ENCODE results near the gene SFSWAP.

The SFSWAP gene

DNA sequence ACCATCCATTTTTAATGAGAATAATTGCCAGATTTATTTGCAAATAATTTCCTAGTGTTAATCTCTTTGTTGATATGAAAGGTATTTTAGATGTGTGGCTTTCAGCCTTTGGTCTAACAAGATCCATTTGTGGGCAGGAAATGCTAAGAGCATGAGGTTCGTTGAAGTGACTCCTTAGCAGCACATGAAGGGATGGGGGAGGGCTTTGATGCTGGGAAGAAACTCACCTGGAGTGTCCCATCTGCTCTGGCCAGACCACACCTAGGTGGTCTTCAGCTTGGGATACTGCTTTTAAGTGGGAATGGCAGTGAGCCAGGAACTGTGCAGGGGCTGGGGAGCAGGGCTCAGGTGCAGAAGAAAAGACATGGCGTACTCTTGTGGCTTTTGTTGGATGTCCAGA is 13.6 kb downstream of the SFSWAP start:
- peaks cover 4% of the 10 kb centered on the region; the same call in 1 of the 2 replicates for H3K4me1 ChIP-seq (ENCODE audit: control insufficient read depth, insufficient read depth, low read length)
- H3K27ac ChIP-seq (ENCODE audit: low read length), result no peak overlapping the region
- WGBS (ENCODE audit: insufficient coverage, insufficient read length), result no CpG with 5 or more reads among the region's 2 CpGs
- peaks cover 12% of the 10 kb centered on the region; the same call in 1 of the 2 replicates for H3K36me3 ChIP-seq (ENCODE audit: control insufficient read depth, insufficient read depth, low read length)
- H3K9me3 ChIP-seq (ENCODE audit: control insufficient read depth, insufficient read depth, low read length), result no peaks in the 10 kb centered on the region
- no peak for DNase-seq (ENCODE audit: low read depth, low spot score)
- no peak overlapping the region for H3K4me3 ChIP-seq (ENCODE audit: low read length)
- no peaks in the 10 kb centered on the region for H3K27me3 ChIP-seq (ENCODE audit: control insufficient read depth, insufficient read depth, low read length)

DNA sequence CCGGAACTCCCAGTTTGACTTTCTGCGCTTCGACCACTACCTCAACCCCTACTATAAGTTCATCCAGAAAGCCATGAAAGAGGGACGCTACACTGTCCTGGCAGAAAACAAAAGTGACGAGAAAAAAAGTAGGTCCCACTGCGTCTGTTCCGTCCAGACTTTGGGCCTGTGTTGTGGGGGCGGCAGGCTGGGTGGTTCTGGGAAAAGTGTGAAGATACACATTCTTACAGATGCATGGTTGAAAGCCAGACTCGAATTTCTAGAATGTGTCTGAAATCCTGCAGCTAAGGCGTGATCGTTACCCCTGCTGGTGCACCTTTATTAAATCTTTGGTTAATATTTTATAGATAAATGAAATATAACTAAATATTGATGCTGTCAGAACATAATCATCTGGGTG is 14.6 kb downstream of the SFSWAP start:
- no peak overlapping the region for H3K4me3 ChIP-seq (ENCODE audit: low read length)
- H3K9me3 ChIP-seq (ENCODE audit: control insufficient read depth, insufficient read depth, low read length), result no peaks in the 10 kb centered on the region
- no CpG with 5 or more reads among the region's 11 CpGs for WGBS (ENCODE audit: insufficient coverage, insufficient read length)
- H3K36me3 ChIP-seq (ENCODE audit: control insufficient read depth, insufficient read depth, low read length), result peaks cover 14% of the 10 kb centered on the region
- H3K27me3 ChIP-seq (ENCODE audit: control insufficient read depth, insufficient read depth, low read length), result no peaks in the 10 kb centered on the region
- peaks cover 4% of the 10 kb centered on the region; the same call in 1 of the 2 replicates for H3K4me1 ChIP-seq (ENCODE audit: control insufficient read depth, insufficient read depth, low read length)
- H3K27ac ChIP-seq (ENCODE audit: low read length), result no peak overlapping the region
- DNase-seq (ENCODE audit: low read depth, low spot score), result no peak

DNA sequence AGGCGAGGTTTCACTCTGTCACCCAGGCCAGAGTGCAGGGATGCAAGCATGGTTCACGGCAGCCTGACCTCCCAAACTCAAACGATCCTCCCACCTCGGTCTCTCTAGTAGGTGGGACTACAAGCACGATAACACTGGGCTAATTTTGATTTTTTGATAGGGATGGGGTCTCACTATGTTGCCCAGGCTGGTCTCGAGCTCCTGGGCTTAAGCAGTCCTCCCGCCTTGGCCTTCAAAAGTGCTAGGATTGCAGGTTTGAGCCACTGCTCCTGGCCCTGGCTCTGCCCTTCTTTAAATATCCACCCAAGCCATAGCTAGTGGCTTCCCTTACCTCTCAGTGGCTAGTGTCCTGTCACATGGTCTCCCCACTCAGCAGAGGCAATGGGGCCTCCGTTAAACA is 17.8 kb downstream of the SFSWAP start:
- peaks cover 26% of the 10 kb centered on the region for H3K36me3 ChIP-seq (ENCODE audit: control insufficient read depth, insufficient read depth, low read length)
- peak overlapping the region; percentile 93 for H3K27ac ChIP-seq (ENCODE audit: low read length)
- H3K27me3 ChIP-seq (ENCODE audit: control insufficient read depth, insufficient read depth, low read length), result no peaks in the 10 kb centered on the region
- DNase-seq (ENCODE audit: low read depth, low spot score), result no peak
- peaks cover 4% of the 10 kb centered on the region; the same call in 1 of the 2 replicates for H3K4me1 ChIP-seq (ENCODE audit: control insufficient read depth, insufficient read depth, low read length)
- no CpG with 5 or more reads among the region's 8 CpGs for WGBS (ENCODE audit: insufficient coverage, insufficient read length)
- H3K9me3 ChIP-seq (ENCODE audit: control insufficient read depth, insufficient read depth, low read length), result no peaks in the 10 kb centered on the region
- no peak overlapping the region for H3K4me3 ChIP-seq (ENCODE audit: low read length)

DNA sequence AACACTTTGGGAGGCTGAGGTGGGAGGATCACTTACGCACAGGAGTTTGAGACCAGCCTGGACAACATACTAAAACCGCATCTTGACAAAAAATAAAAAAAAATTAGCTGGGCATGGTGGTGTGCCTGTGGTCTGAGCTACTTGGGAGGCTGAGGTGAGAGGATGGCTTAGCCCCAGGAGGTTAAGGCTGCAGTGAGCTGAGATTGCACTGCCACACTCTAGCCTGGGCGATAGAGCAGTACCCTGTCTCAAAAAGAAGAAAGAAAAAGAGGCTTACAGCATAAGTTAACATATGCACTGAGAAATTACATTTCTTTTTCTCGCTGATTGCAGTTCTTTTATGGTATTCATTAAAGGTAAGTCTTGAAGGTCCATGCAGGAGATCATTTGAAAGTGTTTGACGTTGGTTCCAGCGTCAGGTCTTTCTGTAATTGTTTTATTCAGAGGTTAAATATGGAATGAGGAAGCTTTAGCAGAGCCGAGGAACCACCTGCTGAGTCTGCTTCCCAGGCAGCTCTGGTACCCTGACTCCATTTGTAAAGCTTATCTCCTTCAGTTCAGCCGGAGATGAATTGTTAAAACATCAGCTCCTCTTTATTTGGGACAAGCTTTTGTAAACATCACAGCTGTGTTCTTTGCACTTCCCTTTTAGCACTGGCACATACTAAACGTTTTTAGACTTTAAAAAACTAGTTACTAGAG is 18.5 kb downstream of the SFSWAP start:
- H3K4me3 ChIP-seq (ENCODE audit: low read length), result no peak overlapping the region
- H3K27me3 ChIP-seq (ENCODE audit: control insufficient read depth, insufficient read depth, low read length), result no peaks in the 10 kb centered on the region
- WGBS (ENCODE audit: insufficient coverage, insufficient read length), result no CpG with 5 or more reads among the region's 9 CpGs
- peak overlapping the region; percentile 93 for H3K27ac ChIP-seq (ENCODE audit: low read length)
- H3K36me3 ChIP-seq (ENCODE audit: control insufficient read depth, insufficient read depth, low read length), result peaks cover 32% of the 10 kb centered on the region
- DNase-seq (ENCODE audit: low read depth, low spot score), result no peak
- H3K4me1 ChIP-seq (ENCODE audit: control insufficient read depth, insufficient read depth, low read length), result peaks cover 3% of the 10 kb centered on the region; the same call in 1 of the 2 replicates
- H3K9me3 ChIP-seq (ENCODE audit: control insufficient read depth, insufficient read depth, low read length), result no peaks in the 10 kb centered on the region

DNA sequence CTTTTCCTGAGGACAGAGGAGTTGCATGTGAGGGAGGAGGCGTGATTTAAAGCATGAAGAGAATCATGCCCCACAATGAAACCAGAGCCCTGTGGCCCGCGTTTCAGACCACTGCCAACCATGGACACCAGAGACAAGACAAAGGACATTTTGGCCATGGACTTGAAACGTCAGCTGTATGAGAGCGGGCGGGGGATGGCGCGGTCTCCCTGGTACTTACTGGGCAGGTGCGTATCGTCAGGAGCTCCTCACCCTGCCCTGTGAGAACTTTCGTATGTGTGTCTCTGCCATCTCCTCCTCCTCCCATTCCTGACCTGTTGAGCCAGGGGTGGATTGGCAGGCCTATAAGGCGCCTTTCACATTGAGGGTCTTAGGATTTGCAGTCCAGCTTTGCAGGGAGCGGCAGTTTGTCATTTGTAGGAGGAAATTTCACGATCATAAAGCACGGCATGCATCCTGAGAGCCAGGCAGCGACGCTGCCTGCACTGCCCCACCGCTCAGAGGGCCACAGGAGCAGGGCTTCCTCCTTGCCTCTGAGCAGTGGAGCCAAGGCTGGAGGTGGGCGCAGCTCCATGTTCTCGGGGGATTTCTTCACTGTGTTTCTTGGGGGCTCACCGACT is 22.2 kb downstream of the SFSWAP start:
- Histone ChIP-seq H3K36me3 (ENCODE audit: control insufficient read depth, insufficient read depth, low read length) (peaks cover 32% of the 10 kb centered on the region), H3K4me3 (ENCODE audit: low read length) (no peak overlapping the region), H3K9me3 (ENCODE audit: control insufficient read depth, insufficient read depth, low read length) (no peaks in the 10 kb centered on the region), H3K4me1 (ENCODE audit: control insufficient read depth, insufficient read depth, low read length) (no peaks in the 10 kb centered on the region; the same call in 1 of the 2 replicates), H3K27ac (ENCODE audit: low read length) (no peak overlapping the region), H3K27me3 (ENCODE audit: control insufficient read depth, insufficient read depth, low read length) (no peaks in the 10 kb centered on the region)
- WGBS (ENCODE audit: insufficient coverage, insufficient read length), result no CpG with 5 or more reads among the region's 21 CpGs
- DNase-seq (ENCODE audit: low read depth, low spot score), result no peak

DNA sequence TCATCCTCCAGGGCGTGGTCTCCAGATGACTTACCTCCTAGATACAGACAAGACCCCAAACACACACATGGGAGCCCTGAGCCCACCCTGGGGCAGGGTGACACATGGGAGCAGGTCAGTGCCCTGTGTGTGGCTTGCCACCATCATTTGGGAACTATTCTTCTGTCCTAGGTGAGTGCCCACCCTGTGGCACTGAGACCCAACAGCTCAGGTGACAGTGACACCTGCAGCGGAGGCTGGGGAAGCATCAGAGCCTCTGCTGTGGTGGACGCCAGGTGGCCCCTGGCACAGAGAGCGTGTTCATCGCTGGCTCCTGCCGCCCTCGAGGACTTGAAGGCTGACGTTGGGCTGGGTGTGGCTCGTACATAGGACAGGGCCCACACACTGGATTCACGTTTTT is 23.0 kb downstream of the SFSWAP start:
- H3K27ac ChIP-seq (ENCODE audit: low read length), result no peak overlapping the region
- DNase-seq (ENCODE audit: low read depth, low spot score), result no peak
- H3K9me3 ChIP-seq (ENCODE audit: control insufficient read depth, insufficient read depth, low read length), result no peaks in the 10 kb centered on the region
- peaks cover 28% of the 10 kb centered on the region for H3K36me3 ChIP-seq (ENCODE audit: control insufficient read depth, insufficient read depth, low read length)
- no CpG with 5 or more reads among the region's 10 CpGs for WGBS (ENCODE audit: insufficient coverage, insufficient read length)
- no peak overlapping the region for H3K4me3 ChIP-seq (ENCODE audit: low read length)
- no peaks in the 10 kb centered on the region; the same call in 1 of the 2 replicates for H3K4me1 ChIP-seq (ENCODE audit: control insufficient read depth, insufficient read depth, low read length)
- H3K27me3 ChIP-seq (ENCODE audit: control insufficient read depth, insufficient read depth, low read length), result no peaks in the 10 kb centered on the region

DNA sequence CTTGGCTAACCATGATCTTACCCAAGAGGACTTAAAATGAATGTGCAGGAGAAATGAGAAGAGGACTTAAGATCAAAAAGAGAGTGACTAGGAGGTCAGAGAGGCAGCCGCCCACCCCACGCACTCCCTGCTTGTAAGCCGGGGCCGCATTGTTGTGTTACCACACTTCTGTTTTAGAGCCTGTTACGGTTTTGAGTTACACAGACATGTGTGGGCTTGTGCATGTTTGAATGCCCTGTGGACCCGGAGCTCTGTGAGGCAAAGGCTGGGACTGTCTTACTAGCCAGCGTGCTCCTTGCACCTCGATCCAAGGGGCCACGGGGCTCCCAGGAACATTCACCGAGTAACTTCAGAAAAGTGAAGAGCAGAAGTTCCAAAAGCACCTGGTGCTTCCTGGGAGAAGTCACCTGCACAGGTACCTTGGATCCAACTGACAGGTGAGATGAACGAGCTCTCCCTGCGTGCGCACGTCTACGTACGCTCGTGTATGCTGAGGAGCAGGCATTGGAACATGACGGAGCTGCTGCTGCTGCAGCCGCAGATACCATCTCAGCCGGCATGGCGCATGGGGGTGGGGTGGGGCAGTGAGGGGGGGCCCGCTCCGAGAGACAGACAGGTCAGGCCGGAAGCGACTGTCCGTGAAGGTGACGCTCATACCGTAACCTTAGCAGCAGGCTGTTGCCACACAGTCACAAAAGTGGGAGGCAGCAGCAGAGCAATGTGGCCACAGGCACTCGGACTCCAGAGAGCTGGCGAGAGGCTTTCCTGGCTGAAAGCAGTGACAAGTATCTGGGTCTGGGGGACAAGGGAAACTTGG is 23.7 kb downstream of the SFSWAP start:
- H3K9me3 ChIP-seq (ENCODE audit: control insufficient read depth, insufficient read depth, low read length), result no peaks in the 10 kb centered on the region
- H3K4me1 ChIP-seq (ENCODE audit: control insufficient read depth, insufficient read depth, low read length), result no peaks in the 10 kb centered on the region; the same call in 1 of the 2 replicates
- no peaks in the 10 kb centered on the region for H3K27me3 ChIP-seq (ENCODE audit: control insufficient read depth, insufficient read depth, low read length)
- DNase-seq (ENCODE audit: low read depth, low spot score), result no peak
- H3K36me3 ChIP-seq (ENCODE audit: control insufficient read depth, insufficient read depth, low read length), result peaks cover 28% of the 10 kb centered on the region
- H3K4me3 ChIP-seq (ENCODE audit: low read length), result no peak overlapping the region
- no peak overlapping the region for H3K27ac ChIP-seq (ENCODE audit: low read length)
- WGBS (ENCODE audit: insufficient coverage, insufficient read length), result no CpG with 5 or more reads among the region's 30 CpGs

DNA sequence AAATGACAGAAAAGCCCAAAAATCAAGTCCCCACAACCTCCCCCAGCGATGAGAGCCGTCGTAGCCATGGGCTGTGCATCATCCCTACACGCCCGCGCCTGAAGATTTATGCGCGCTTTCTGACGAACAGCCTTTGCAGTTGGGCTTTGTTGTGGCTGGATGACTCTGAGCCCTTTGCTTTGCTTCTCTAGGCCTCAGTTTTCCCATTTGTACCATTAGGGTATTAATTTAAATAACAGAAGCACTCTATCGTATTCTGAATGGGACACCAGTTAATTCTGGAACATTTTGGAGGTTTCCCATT is 24.2 kb downstream of the SFSWAP start:
- Histone ChIP-seq H3K9me3 (ENCODE audit: control insufficient read depth, insufficient read depth, low read length) (no peaks in the 10 kb centered on the region), H3K36me3 (ENCODE audit: control insufficient read depth, insufficient read depth, low read length) (peaks cover 28% of the 10 kb centered on the region)

DNA sequence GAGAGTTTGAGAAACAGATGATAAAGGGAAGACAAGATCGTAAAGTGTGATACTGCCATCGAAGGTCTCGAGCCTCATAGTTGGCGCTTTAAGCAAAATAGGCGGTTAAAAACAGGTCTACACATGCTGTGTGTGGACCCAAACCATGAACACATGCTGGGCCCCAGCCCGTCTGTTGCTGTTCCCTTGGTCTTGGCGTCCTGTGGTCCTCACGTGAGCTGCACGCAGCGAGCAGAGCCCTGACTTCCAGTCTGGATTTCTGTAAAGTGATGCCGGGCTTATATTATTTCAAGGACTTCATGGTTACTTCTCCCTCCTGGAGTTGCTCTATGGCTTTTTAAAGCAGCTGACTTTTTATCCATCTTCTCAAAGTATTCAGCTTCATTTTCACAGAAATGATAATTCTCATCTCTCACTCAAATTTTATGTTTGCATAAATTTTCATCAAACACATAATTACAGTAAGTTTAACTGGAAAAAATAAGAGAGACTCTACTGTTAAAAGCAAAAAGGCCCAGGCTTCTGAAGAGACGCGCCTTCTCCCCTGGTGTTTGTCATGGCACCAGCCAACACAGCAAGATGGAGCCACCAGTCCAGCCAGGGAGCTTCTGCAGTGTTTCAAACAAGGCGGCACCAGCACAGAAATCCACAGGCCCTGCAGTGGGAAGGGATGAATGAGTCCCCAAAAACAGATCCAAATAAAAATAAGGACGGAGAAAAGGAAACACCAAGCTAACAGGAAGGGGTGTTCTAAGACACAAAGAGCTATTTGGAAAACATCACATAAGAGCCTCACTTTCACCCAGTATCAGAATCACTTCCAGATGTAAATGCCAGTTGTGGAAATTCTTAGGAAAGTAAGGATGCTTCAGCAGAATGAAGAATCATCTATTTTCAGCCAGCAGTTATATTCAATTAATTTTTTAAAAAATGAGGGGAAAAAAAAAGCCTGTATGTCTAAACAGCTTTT is 24.9 kb downstream of the SFSWAP start:
- no peaks in the 10 kb centered on the region; the same call in 1 of the 2 replicates for H3K4me1 ChIP-seq (ENCODE audit: control insufficient read depth, insufficient read depth, low read length)
- DNase-seq (ENCODE audit: low read depth, low spot score), result no peak
- no peaks in the 10 kb centered on the region for H3K27me3 ChIP-seq (ENCODE audit: control insufficient read depth, insufficient read depth, low read length)
- no CpG with 5 or more reads among the region's 15 CpGs for WGBS (ENCODE audit: insufficient coverage, insufficient read length)
- H3K9me3 ChIP-seq (ENCODE audit: control insufficient read depth, insufficient read depth, low read length), result no peaks in the 10 kb centered on the region
- H3K27ac ChIP-seq (ENCODE audit: low read length), result no peak overlapping the region
- H3K4me3 ChIP-seq (ENCODE audit: low read length), result no peak overlapping the region
- peaks cover 21% of the 10 kb centered on the region for H3K36me3 ChIP-seq (ENCODE audit: control insufficient read depth, insufficient read depth, low read length)

More for the DNA sequence above, 24.2 kb downstream of the SFSWAP start:
- Histone ChIP-seq H3K27ac (ENCODE audit: low read length) (no peak overlapping the region), H3K4me3 (ENCODE audit: low read length) (no peak overlapping the region), H3K4me1 (ENCODE audit: control insufficient read depth, insufficient read depth, low read length) (no peaks in the 10 kb centered on the region; the same call in 1 of the 2 replicates), H3K27me3 (ENCODE audit: control insufficient read depth, insufficient read depth, low read length) (no peaks in the 10 kb centered on the region)
- no peak for DNase-seq (ENCODE audit: low read depth, low spot score)
- WGBS (ENCODE audit: insufficient coverage, insufficient read length), result no CpG with 5 or more reads among the region's 10 CpGs
